Sigmoid colon (tissue), 4 donors: ENCODE results near the gene PEAK1.

Experiments
- POLR2A ChIP-seq, 2 donors: fragments of 450-650 bp; IDR thresholded peaks; one replicate each; pipeline ENCODE4 v1.6.1; 2016; ENCODE audit warnings: antibody characterized with exemption in 2 of 2, mild to moderate bottlenecking in 2 of 2, moderate library complexity in 2 of 2
- POLR2AphosphoS5 ChIP-seq, 4 donors: sonication (generic); formaldehyde crosslinking; IDR thresholded peaks; one replicate each; pipeline ENCODE4 v1.6.1; 2017; ENCODE audit warnings: antibody characterized with exemption in 4 of 4
- TF ChIP-seq, protein P1 (sequence below), 4 experiments: fragments of 450-650 bp in 3 of 4; fragments of 200-600 bp in 1 of 4; IDR thresholded peaks; one replicate each; pipeline ENCODE4 v1.5.1; 2016 to 2019; ENCODE audit warnings: antibody characterized with exemption in 4 of 4, mild to moderate bottlenecking in 3 of 4, moderate library complexity in 2 of 4

DNA sequence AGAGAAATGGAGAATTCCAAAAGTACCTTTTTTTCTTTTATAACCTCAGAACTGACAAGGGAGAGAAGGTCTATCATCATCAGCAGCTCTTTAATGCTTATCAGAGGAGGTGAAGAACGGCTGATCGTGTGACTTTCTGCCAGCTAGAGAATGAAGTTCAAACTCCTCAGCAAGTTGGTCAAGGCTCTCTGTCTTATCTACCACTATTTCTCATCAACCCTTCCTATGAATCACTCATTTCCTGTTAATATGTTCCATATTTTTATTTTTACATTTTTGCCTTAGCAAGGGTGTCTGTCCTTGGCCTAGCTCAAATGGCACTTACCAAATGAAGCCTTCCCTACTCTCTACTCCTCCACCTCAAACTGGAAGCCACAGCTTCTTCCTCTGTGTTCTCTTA lies 275.9 kb downstream of the PEAK1 start:
- TF ChIP-seq POLR2A (IDR thresholded peaks at IDR 0.05) = no peak
- TF ChIP-seq, protein P1, sequence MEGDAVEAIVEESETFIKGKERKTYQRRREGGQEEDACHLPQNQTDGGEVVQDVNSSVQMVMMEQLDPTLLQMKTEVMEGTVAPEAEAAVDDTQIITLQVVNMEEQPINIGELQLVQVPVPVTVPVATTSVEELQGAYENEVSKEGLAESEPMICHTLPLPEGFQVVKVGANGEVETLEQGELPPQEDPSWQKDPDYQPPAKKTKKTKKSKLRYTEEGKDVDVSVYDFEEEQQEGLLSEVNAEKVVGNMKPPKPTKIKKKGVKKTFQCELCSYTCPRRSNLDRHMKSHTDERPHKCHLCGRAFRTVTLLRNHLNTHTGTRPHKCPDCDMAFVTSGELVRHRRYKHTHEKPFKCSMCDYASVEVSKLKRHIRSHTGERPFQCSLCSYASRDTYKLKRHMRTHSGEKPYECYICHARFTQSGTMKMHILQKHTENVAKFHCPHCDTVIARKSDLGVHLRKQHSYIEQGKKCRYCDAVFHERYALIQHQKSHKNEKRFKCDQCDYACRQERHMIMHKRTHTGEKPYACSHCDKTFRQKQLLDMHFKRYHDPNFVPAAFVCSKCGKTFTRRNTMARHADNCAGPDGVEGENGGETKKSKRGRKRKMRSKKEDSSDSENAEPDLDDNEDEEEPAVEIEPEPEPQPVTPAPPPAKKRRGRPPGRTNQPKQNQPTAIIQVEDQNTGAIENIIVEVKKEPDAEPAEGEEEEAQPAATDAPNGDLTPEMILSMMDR (IDR thresholded peaks at IDR 0.05) = no peak
- no peak for TF ChIP-seq POLR2AphosphoS5 (IDR thresholded peaks at IDR 0.05)
